Activated CD4-positive, alpha-beta memory T cell treated with anti-CD3 and anti-CD28 coated beads for 36 hours (primary cell): Measurements from ENCODE around the gene THAP6. TPM values are rescaled to one million over a fixed set of nuclear protein-coding genes. Genes with fewer than 3 reads are reported as not detected.
A peak's percentile ranks its signal among the peaks of the same experiment; 100 is the strongest.

Source experiments
- CTCF ChIA-PET: fragments of 350-600 bp; sonication (Branson Sonifier 250); formaldehyde crosslinking; loops from one replicate; lab custom pipeline; 2021; ENCODE audit warnings: antibody characterized with exemption, inconsistent platforms; lab: Charles Lee
- POLR2A ChIA-PET: fragments of 350-600 bp; sonication (Branson Sonifier 250); formaldehyde crosslinking; loops from one replicate; lab custom pipeline; 2021; ENCODE audit warnings: antibody characterized with exemption; lab: Charles Lee
- DNase-seq: peaks from one replicate; pipeline ENCODE4 v3.0.0-alpha.2; 2020
- H3K27ac Mint-ChIP-seq: one replicate; pipeline ENCODE4 v1.8.0; 2021; ENCODE audit warnings: mixed read lengths
- H3K27me3 Mint-ChIP-seq: one replicate; pipeline ENCODE4 v1.8.0; 2021; ENCODE audit warnings: mixed read lengths
- H3K36me3 Mint-ChIP-seq: one replicate; pipeline ENCODE4 v1.8.0; 2021; ENCODE audit warnings: mixed read lengths
- H3K4me1 Mint-ChIP-seq: one replicate; pipeline ENCODE4 v1.8.0; 2021; ENCODE audit warnings: low read depth, mixed read lengths
- H3K4me3 Mint-ChIP-seq: one replicate; pipeline ENCODE4 v1.8.0; 2021; ENCODE audit warnings: mild to moderate bottlenecking, mixed read lengths
- H3K9me3 Mint-ChIP-seq: one replicate; pipeline ENCODE4 v1.8.0; 2021; ENCODE audit warnings: mixed read lengths
- intact Hi-C: fragments of 100-400 bp; cut with micrococcal nuclease; formaldehyde crosslinking; loops from one replicate; pipeline ENCODE4 v1.15.1; 2023
- total RNA-seq, 2 experiments: library from RNA; stranded (reverse); gene quantifications; one replicate each; pipeline ENCODE4 v1.2.3, GENCODE V29; 2021

THAP6 gene
- total RNA-seq, result 10 to 100 TPM; 19.4 to 20.7 TPM

- H3K36me3 Mint-ChIP-seq, result peaks cover 22% of the 10 kb centered on the region
- no peak within 1 kb of the TSS for H3K4me3 Mint-ChIP-seq
- H3K27me3 Mint-ChIP-seq, result no peaks in the 10 kb centered on the region
- CTCF ChIA-PET, result interaction anchor here (0.5 to 1.7 kb wide), 4 partner anchors 19 to 426 kb away, joined by 3 to 9 read pairs (median 4); partner anchors contain the start of gene USO1
- intact Hi-C loops, result loop anchor here (1.0 to 10.0 kb wide), 9 partner anchors 116 to 1563 kb away; partner anchors contain the start of genes CCNI, CDKL2, G3BP2 and MTHFD2L
- peaks cover 52% of the 10 kb centered on the region for H3K4me1 Mint-ChIP-seq
- POLR2A ChIA-PET, result interaction anchor here (0.5 to 2.0 kb wide), 11 partner anchors 9 to 212 kb away, joined by 3 to 7 read pairs (median 5); partner anchors contain the start of genes ODAPH and USO1
- H3K9me3 Mint-ChIP-seq, result no peaks in the 10 kb centered on the region
- peak within 1 kb of the TSS; percentile 98 for H3K27ac Mint-ChIP-seq
- peak; percentile 95 for DNase-seq
These were observed at the start of gene THAP6, which contains the start of gene RCHY1 for GRCh38 chr4:75514131-75514948. Gene THAP6, plus strand, starts transcription at chr4:75514473. Its CDS starts 980 bp downstream, at chr4:75515453. Gene RCHY1, minus strand, starts transcription at chr4:75514403. Its CDS starts 117 bp downstream, at chr4:75514286.

- no peaks in the 10 kb centered on the region for H3K27me3 Mint-ChIP-seq
These were observed 44.4 kb upstream of the THAP6 start for GRCh38 chr4:75469896-75470295.

GRCh38 chr4:75470738-75471137 lies 43.5 kb upstream of the THAP6 start:
- H3K27ac Mint-ChIP-seq, result no peak overlapping the region
- POLR2A ChIA-PET, result no interaction called here
- DNase-seq, result no peak

More at GRCh38 chr4:75469896-75470295, 44.4 kb upstream of the THAP6 start:
- POLR2A ChIA-PET, result no interaction called here
- no peak overlapping the region for H3K27ac Mint-ChIP-seq
- intact Hi-C loops, result no loop called here
- peaks cover 6% of the 10 kb centered on the region for H3K36me3 Mint-ChIP-seq
- H3K4me1 Mint-ChIP-seq, result no peaks in the 10 kb centered on the region
- no peak for DNase-seq
- H3K9me3 Mint-ChIP-seq, result no peaks in the 10 kb centered on the region
- CTCF ChIA-PET, result no interaction called here
- no peak overlapping the region for H3K4me3 Mint-ChIP-seq

GRCh38 chr4:75477201-75477600 lies 37.1 kb upstream of the THAP6 start:
- Mint-ChIP-seq H3K9me3 (no peaks in the 10 kb centered on the region), H3K36me3 (peaks cover 61% of the 10 kb centered on the region)
- intact Hi-C loops, result no loop called here

More at GRCh38 chr4:75470738-75471137, 43.5 kb upstream of the THAP6 start:
- no peaks in the 10 kb centered on the region for H3K27me3 Mint-ChIP-seq
- CTCF ChIA-PET, result interaction anchor here (0.9 kb wide), 1 partner anchor 425 kb away, joined by 3 read pairs; no protein-coding TSS in a partner anchor
- intact Hi-C loops, result no loop called here
- H3K36me3 Mint-ChIP-seq, result peaks cover 9% of the 10 kb centered on the region
- H3K4me1 Mint-ChIP-seq, result no peaks in the 10 kb centered on the region
- H3K9me3 Mint-ChIP-seq, result no peaks in the 10 kb centered on the region
- no peak overlapping the region for H3K4me3 Mint-ChIP-seq

GRCh38 chr4:75484190-75484589 lies 30.1 kb upstream of the THAP6 start:
- CTCF ChIA-PET, result interaction anchor here (1.0 kb wide), 1 partner anchor 271 kb away, joined by 3 read pairs; no protein-coding TSS in a partner anchor
- POLR2A ChIA-PET, result no interaction called here
- intact Hi-C loops, result no loop called here
- Mint-ChIP-seq H3K9me3 (no peaks in the 10 kb centered on the region), H3K36me3 (peaks cover 36% of the 10 kb centered on the region), H3K27ac (no peak overlapping the region), H3K4me1 (no peaks in the 10 kb centered on the region), H3K4me3 (no peak overlapping the region), H3K27me3 (no peaks in the 10 kb centered on the region)
- DNase-seq, result no peak

More at GRCh38 chr4:75477201-75477600, 37.1 kb upstream of the THAP6 start:
- ChIA-PET CTCF (no interaction called here), POLR2A (no interaction called here)
- Mint-ChIP-seq H3K27me3 (no peaks in the 10 kb centered on the region), H3K4me1 (no peaks in the 10 kb centered on the region), H3K27ac (no peak overlapping the region), H3K4me3 (no peak overlapping the region)
- DNase-seq, result no peak

GRCh38 chr4:75490155-75490554 lies 24.1 kb upstream of the THAP6 start:
- Mint-ChIP-seq H3K9me3 (no peaks in the 10 kb centered on the region), H3K4me1 (peaks cover 8% of the 10 kb centered on the region), H3K36me3 (peaks cover 22% of the 10 kb centered on the region), H3K27me3 (no peaks in the 10 kb centered on the region), H3K4me3 (no peak overlapping the region), H3K27ac (no peak overlapping the region)
- no peak for DNase-seq
- intact Hi-C loops, result no loop called here
- ChIA-PET POLR2A (no interaction called here), CTCF (no interaction called here)

- peaks cover 45% of the 10 kb centered on the region for H3K36me3 Mint-ChIP-seq
- ChIA-PET CTCF (no interaction called here), POLR2A (no interaction called here)
- DNase-seq, result no peak
- no peak overlapping the region for H3K27ac Mint-ChIP-seq
- H3K4me1 Mint-ChIP-seq, result peaks cover 39% of the 10 kb centered on the region
- H3K9me3 Mint-ChIP-seq, result peaks cover 2% of the 10 kb centered on the region
- intact Hi-C loops, result no loop called here
- no peak overlapping the region for H3K4me3 Mint-ChIP-seq
- no peaks in the 10 kb centered on the region for H3K27me3 Mint-ChIP-seq
These were observed 19.7 kb upstream of the THAP6 start for GRCh38 chr4:75494563-75494962.

- no peak for DNase-seq
- no peak overlapping the region for H3K27ac Mint-ChIP-seq
- H3K4me1 Mint-ChIP-seq, result peaks cover 39% of the 10 kb centered on the region
- ChIA-PET CTCF (interaction anchor here (1.3 kb wide), 1 partner anchor 19 kb away, joined by 4 read pairs; the partner anchor contains the start of genes RCHY1 and THAP6), POLR2A (interaction anchor here (1.0 kb wide), 1 partner anchor 13 kb away, joined by 3 read pairs; no protein-coding TSS in a partner anchor)
- no peaks in the 10 kb centered on the region for H3K27me3 Mint-ChIP-seq
- H3K9me3 Mint-ChIP-seq, result peaks cover 2% of the 10 kb centered on the region
- H3K36me3 Mint-ChIP-seq, result peaks cover 47% of the 10 kb centered on the region
- no peak overlapping the region for H3K4me3 Mint-ChIP-seq
- intact Hi-C loops, result no loop called here
These were observed 18.8 kb upstream of the THAP6 start for GRCh38 chr4:75495476-75495875.

- no peaks in the 10 kb centered on the region for H3K27me3 Mint-ChIP-seq
- H3K27ac Mint-ChIP-seq, result no peak overlapping the region
- intact Hi-C loops, result no loop called here
- ChIA-PET CTCF (interaction anchor here (1.3 kb wide), 1 partner anchor 18 kb away, joined by 4 read pairs; the partner anchor contains the start of genes RCHY1 and THAP6), POLR2A (interaction anchor here (1.0 kb wide), 1 partner anchor 12 kb away, joined by 3 read pairs; no protein-coding TSS in a partner anchor)
- peaks cover 2% of the 10 kb centered on the region for H3K9me3 Mint-ChIP-seq
- peaks cover 46% of the 10 kb centered on the region for H3K36me3 Mint-ChIP-seq
- H3K4me3 Mint-ChIP-seq, result no peak overlapping the region
- DNase-seq, result no peak
- peaks cover 39% of the 10 kb centered on the region for H3K4me1 Mint-ChIP-seq
These were observed 17.9 kb upstream of the THAP6 start for GRCh38 chr4:75496406-75496805.

GRCh38 chr4:75497133-75497532 lies 17.1 kb upstream of the THAP6 start:
- Mint-ChIP-seq H3K36me3 (peaks cover 44% of the 10 kb centered on the region), H3K27me3 (no peaks in the 10 kb centered on the region)

GRCh38 chr4:75498041-75498440 lies 16.2 kb upstream of the THAP6 start:
- Mint-ChIP-seq H3K36me3 (peaks cover 45% of the 10 kb centered on the region), H3K9me3 (peaks cover 2% of the 10 kb centered on the region), H3K4me3 (no peak overlapping the region), H3K27ac (no peak overlapping the region), H3K4me1 (peaks cover 39% of the 10 kb centered on the region), H3K27me3 (no peaks in the 10 kb centered on the region)
- intact Hi-C loops, result no loop called here
- POLR2A ChIA-PET, result interaction anchor here (0.6 kb wide), 1 partner anchor 10 kb away, joined by 4 read pairs; no protein-coding TSS in a partner anchor
- CTCF ChIA-PET, result no interaction called here
- no peak for DNase-seq

More at GRCh38 chr4:75497133-75497532, 17.1 kb upstream of the THAP6 start:
- ChIA-PET POLR2A (no interaction called here), CTCF (no interaction called here)
- no peak for DNase-seq
- intact Hi-C loops, result no loop called here
- H3K4me1 Mint-ChIP-seq, result peaks cover 39% of the 10 kb centered on the region
- H3K27ac Mint-ChIP-seq, result no peak overlapping the region
- no peak overlapping the region for H3K4me3 Mint-ChIP-seq
- H3K9me3 Mint-ChIP-seq, result peaks cover 2% of the 10 kb centered on the region

GRCh38 chr4:75499900-75500299 lies 14.4 kb upstream of the THAP6 start:
- H3K36me3 Mint-ChIP-seq, result peaks cover 51% of the 10 kb centered on the region
- peaks cover 2% of the 10 kb centered on the region for H3K9me3 Mint-ChIP-seq
- peaks cover 34% of the 10 kb centered on the region for H3K4me1 Mint-ChIP-seq
- DNase-seq, result no peak
- intact Hi-C loops, result no loop called here
- ChIA-PET POLR2A (interaction anchor here (1.4 kb wide), 1 partner anchor 15 kb away, joined by 5 read pairs; the partner anchor contains the start of genes RCHY1 and THAP6), CTCF (no interaction called here)
- H3K27ac Mint-ChIP-seq, result no peak overlapping the region
- H3K27me3 Mint-ChIP-seq, result no peaks in the 10 kb centered on the region
- H3K4me3 Mint-ChIP-seq, result no peak overlapping the region
